VCaP (cell line): ENCODE measurements around the gene P2RY4.
"Not testable (repeated sequence)": the region's sequence is repeated elsewhere in the genome, so short reads cannot be mapped to it uniquely, and the experiment has no call there.

Experiments
- H3K27ac ChIP-seq: fragments of 450-650 bp; 2 replicates; pipeline ENCODE4 v1.5.1; 2017
- CTCF ChIP-seq: fragments of 450-650 bp; conservative IDR thresholded peaks from 2 replicates; pipeline ENCODE4 v1.5.1; 2017; ENCODE audit warnings: mild to moderate bottlenecking, moderate library complexity

Gene P2RY4

DNA sequence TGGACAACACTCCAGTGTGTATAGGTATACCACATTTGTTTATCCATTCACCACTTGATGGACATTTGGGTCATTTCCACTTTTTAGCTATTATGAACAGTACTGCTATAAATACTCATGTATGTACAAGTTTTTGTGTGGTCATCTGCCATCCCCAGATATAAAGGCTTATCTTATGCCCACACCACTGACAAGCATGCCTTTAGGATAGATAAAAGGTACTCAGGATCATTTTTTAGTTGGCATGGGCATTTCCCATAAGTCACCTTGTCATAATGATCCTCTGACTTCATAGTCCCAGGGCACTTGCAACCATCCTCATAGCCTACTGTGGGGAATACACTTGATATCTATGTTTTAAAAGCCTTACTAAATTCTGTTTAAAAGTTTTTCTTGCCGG, 19.3 kb downstream of the P2RY4 start:
- H3K27ac ChIP-seq: no peak overlapping the region
- no peak for TF ChIP-seq CTCF

DNA sequence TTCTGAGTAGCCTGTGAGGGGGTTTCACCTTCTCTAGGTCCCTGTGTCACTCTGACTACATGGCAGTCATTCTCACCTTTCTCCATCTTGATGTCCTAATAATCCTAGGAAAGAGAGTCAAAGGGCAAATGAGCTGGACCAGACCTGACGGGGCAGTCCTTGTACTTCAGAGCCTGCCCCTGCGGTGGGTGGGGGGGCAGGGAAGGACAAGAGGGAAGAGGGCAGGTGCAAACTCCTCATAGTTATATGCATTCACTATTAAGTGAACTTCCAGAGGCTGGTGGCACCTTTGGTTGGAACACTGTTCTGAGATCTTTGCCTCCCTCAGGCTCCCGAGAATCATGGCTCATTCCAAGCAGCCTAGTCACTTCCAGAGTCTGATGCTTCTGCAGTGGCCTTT, 25.6 kb downstream of the P2RY4 start, which contains the start of gene AWAT1:
Gene AWAT1 (plus strand): TSS at position 301 of the 400 bp plus-strand sequence. CDS start 41 bp downstream, at position 342.
- TF ChIP-seq CTCF: no peak
- no peak within 1 kb of the TSS for H3K27ac ChIP-seq

- H3K27ac ChIP-seq: no peak overlapping the region
- TF ChIP-seq CTCF: no peak
These were observed 28.3 kb downstream of the P2RY4 start for GRCh38 chrX:70231666-70232065.

GRCh38 chrX:70226687-70227086, 33.3 kb downstream of the P2RY4 start:
- TF ChIP-seq CTCF: no peak
- H3K27ac ChIP-seq: no peak overlapping the region

GRCh38 chrX:70226048-70226447, 34.0 kb downstream of the P2RY4 start:
- no peak for TF ChIP-seq CTCF
- H3K27ac ChIP-seq: no peak overlapping the region

DNA sequence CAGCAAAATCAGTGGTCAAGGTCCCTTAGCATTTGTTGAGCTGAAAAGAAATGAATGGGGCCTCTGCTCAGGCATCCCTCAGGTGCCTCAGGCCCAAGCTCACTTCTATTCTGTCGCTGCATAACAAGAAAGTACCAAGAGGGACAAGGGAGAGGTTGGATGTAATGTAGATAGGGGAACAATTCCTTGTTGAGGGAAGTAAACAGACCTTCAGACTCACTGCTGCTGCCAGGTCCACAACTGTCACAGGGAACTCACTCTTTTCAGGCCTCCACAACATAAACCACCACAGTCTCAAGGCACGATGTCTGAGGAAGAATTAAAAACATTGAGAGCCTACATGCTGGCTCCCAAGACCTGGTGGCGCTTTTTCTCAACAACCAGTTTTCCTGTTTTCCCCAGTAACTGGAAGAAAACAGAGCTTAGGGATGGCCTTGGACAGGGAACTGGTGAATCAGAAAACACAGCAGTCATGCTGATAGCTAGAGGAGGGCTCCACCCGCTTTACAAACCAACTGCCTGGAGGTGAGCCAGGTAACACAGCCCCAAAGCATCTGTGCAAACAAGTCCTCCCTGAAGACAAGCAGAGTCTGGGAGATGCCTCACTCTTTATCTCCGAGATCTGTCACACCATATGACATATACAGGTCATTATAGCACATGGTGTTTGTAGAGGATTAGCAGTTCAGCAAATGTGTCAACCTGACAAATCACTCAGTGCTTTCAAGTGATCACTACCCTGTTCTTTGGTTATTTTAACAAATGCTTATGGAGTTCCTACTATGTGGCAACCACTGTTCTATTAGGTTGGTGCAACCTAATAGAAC, 39.9 kb downstream of the P2RY4 start:
- no peak for TF ChIP-seq CTCF
- peak overlapping the region; percentile 68 for H3K27ac ChIP-seq

DNA sequence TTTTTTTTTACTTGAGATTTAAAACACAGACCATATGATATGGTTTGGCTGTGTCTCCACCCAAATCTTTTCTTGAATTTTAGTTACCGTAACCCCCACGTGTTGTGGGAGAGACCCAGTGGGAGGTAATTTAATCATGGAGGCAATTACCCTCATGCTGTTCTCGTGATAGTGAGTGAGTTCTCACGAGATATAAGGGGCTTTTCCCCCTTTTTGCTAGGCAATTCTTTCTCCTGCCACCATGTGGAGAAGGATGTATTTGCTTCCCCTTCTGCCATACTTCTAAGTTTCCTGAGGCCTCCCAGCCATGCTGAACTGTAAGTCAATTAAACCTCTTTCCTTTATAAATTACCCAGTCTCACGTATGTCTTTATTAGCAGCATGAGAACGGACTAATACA, 50.4 kb downstream of the P2RY4 start:
- H3K27ac ChIP-seq: not testable (repeated sequence)

GRCh38 chrX:70208479-70208878, 51.5 kb downstream of the P2RY4 start:
- TF ChIP-seq CTCF: no peak
- no peak overlapping the region for H3K27ac ChIP-seq
